NCI-H1092 treated with DMSO at 0.1 percent for 48 hours (cell line): ENCODE results near the gene KPTN.

Source experiments
- DNase-seq: peaks from one replicate; lab custom pipeline; 2025; lab: John Stamatoyannopoulos, UW

The KPTN gene

GRCh38 chr19:47467914-47468313 lies 16.1 kb downstream of the KPTN start:
- DNase-seq: no peak

GRCh38 chr19:47465957-47466356 lies 18.1 kb downstream of the KPTN start:
- no peak for DNase-seq

- DNase-seq: no peak
These were observed 19.2 kb downstream of the KPTN start for GRCh38 chr19:47464675-47465419.

- no peak for DNase-seq
These were observed 22.1 kb downstream of the KPTN start for GRCh38 chr19:47461876-47462275.

- DNase-seq: no peak
These were observed 24.5 kb downstream of the KPTN start for GRCh38 chr19:47459477-47459876.

GRCh38 chr19:47458672-47459071 lies 25.3 kb downstream of the KPTN start:
- no peak for DNase-seq

- DNase-seq: no peak
These were observed 27.1 kb downstream of the KPTN start for GRCh38 chr19:47456721-47457474.

- no peak for DNase-seq
These were observed 33.5 kb downstream of the KPTN start for GRCh38 chr19:47450478-47450877.

- no peak for DNase-seq
These were observed 35.7 kb downstream of the KPTN start for GRCh38 chr19:47448360-47448727.

GRCh38 chr19:47447470-47448359 lies 36.3 kb downstream of the KPTN start:
- peak; percentile 59 for DNase-seq

- DNase-seq: no peak
These were observed 37.2 kb downstream of the KPTN start for GRCh38 chr19:47446534-47447469.

- peak; percentile 27 for DNase-seq
These were observed 38.0 kb downstream of the KPTN start for GRCh38 chr19:47445937-47446402.

- DNase-seq: no peak
These were observed 38.5 kb downstream of the KPTN start for GRCh38 chr19:47445527-47445926.

- DNase-seq: no peak
These were observed 39.6 kb downstream of the KPTN start for GRCh38 chr19:47444388-47444821.

- DNase-seq: no peak
These were observed 40.7 kb downstream of the KPTN start for GRCh38 chr19:47443331-47443730.

GRCh38 chr19:47438793-47439220 lies 45.2 kb downstream of the KPTN start:
- DNase-seq: no peak

GRCh38 chr19:47437500-47437899 lies 46.5 kb downstream of the KPTN start:
- DNase-seq: no peak

- DNase-seq: peak; percentile 53
These were observed 47.2 kb downstream of the KPTN start for GRCh38 chr19:47436712-47437401.

- DNase-seq: no peak
These were observed 48.1 kb downstream of the KPTN start for GRCh38 chr19:47435883-47436417.

- DNase-seq: no peak
These were observed 48.8 kb downstream of the KPTN start for GRCh38 chr19:47435196-47435595.
